ENCODE results near the gene SRMS.

The SRMS gene

DNA sequence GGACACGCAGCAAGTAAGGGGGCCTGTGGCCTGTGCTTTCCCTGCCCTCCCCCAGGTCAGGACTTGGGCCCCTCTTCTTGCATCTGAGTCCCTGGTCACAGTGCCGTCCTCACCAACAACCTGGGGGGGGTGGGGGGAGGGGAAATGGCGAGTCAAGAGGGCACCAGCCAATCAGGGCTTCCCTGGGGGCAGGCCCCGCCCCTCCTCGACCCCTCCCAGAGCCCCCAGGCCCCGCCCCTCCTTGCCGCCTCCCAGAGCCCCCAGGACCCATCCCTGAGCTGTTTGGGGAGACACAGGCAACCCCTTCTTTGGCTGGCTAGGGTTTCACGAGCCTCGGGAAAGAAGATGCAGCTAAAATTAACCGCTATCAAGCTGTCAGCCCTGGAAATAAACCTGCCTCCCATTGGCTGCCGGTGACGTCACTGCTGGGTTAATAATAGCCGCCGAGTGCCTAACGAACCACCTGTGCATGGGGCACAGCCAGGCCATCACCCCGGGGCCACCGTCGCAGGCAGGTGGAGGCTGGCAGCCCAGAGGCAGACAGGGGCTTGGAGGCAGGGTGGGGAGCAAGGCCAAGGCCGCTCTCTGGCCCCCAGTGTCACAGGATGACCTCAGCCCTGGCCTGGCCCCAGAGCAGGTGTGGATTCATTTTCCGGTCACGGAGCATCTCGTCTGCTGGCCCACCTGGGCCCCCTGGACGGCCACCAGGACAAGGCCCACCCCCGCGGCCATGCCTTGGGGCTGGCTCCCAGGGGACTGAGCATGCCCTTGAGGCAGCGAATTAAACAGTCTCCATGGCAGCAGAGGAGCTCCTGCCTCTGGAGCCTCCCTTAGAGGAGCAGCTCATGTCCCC, 45.5 kb downstream of the SRMS start:
- DNase-seq (ENCODE audit: low spot score), result peak; percentile 89

DNA sequence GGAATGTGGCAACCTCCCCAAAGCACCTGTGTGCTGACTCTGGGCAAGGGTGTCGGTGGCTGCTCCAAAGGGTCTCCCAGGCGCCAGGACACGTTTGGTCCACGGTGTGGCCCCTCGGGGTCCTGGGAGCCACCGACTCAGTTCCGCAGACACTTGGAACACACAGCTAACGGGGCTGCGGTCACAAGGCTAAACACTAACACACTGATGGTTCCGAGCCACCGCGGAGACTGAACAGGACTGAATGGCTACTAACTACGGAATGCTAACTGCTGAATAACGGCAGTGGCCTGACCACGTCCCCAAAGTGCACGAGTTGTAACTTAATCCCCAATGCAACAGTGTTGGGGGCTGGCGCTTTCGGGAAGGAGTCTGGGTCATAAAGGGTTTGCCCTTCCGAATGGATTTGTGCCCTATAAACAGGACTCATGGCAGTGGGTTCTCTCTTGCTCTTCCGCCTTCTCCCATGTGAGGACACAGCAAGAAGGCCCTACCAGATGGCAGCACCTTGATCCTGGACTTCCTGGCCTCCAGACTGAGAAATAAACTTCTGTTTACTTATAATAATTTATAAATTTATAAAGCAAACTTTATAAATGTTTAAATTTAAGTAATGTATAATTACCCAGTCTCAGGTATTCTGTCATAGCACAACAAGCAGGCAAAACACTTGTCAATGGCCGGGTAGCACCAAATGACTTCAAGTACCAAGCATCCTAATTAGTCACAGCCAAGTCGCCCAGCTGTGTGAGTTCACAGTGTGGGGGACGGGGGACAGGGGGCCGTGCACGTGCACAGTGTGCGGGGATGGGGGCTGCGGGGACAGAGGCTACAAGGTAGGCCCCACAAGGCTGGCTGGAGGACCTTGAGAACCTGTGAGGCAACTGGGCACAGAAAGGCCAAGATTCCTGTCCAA, 46.4 kb downstream of the SRMS start:
- no peak for DNase-seq (ENCODE audit: low spot score)

DNA sequence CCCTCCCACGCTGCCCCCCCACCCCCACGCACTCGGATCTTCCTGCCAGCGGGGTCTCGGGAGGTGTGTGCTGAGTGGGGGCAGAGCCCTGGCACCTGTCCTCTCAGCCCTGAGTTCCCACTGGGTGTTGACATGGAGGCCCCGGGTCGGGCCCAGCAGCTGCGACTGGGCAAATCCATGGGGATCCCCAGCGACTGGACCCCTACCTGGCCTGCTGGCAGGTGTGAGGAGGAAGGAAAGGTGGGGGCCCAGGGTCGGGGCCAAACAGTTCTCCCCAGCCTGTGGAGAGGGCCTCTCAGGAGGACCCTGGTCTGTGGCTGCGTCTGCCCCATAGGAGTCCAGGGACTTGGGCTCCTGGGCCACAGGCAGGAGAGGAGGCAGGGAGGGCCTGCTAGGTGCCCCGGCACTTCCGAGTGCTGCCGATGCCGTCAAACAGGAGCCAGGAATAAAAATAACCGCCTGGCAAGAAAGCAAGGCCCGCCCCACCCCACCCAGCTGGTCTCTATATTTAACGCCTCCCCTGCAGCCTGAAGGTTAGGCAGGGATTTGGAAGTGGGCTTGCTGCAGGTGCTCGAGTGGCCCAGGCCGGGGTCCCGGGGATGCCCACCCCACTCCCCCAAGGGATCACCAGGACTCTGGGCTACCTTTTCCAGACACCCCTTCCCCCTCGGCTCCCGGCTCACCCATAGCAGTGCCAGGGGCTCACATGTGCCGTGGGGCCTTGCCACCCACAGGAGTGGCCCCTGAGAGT, 47.2 kb downstream of the SRMS start:
- DNase-seq (ENCODE audit: low spot score), result peak; percentile 8

GRCh38 chr20:63499338-63499969, 48.1 kb downstream of the SRMS start:
- DNase-seq (ENCODE audit: low spot score), result peak; percentile 75

DNA sequence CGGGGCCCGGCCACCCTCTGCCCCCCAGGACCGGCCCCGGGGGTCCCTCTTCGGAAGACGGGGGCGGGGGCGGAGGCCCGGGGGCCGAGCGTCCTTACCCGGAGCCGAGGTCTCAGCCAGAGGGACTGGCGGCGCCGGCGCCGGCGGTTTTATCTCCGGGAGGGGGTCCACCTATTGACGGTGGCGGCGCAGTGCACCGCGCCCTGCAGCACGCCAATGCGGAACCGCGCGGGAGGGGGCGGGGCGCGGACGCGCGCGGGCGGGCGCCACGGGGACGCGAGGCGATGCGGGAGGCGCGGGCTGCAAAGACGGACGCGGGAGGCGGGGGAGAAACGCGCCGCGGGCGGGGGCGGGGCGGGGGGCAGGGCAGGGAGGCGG, 48.6 kb downstream of the SRMS start, which contains the start of gene EEF1A2:
TSS of gene EEF1A2 (minus strand) at position 124 of the 378 bp plus-strand sequence. CDS start 1,320 bp downstream, outside the sequence.
- DNase-seq (ENCODE audit: low spot score), result peak; percentile 64

GRCh38 chr20:63497946-63498935, 49.3 kb downstream of the SRMS start:
- DNase-seq (ENCODE audit: low spot score), result peak; percentile 69

DNA sequence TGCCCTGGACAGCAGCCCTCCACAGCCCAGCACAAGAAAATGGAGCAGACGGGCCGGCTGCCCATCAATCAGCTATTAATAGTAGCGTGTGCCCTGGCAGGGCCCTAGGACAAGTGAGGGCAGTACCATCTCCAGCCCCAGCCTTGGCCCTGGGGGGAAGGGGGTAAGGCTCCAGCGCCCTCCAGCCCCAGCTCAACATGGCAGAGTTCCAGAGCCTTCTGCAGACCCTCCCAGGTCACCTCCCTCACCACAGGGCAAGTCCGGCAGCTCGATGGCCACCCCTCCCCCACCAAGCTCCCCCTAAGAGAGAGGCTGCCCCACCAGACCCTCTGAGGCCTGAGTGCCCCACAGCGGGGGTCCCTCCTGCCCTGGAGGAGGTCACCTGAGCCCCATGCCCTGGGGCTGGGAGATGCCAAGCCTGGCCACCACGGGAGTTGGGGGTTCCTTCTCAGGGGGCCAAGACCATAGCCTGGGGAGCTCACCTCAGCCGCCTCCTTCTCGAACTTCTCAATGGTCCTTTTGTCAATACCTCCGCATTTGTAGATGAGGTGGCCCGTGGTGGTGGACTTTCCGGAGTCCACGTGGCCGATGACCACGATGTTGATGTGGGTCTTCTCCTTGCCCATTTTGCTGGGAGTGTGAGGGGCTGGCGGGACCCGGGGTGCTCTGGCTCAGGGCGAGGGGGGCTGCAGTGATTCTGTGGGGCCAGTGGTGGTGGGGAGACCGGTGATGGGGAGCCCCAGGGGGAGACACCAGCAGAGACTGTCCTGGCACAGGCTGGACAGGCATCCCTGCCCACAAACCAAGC, 50.2 kb downstream of the SRMS start:
- DNase-seq (ENCODE audit: low spot score), result peak; percentile 8

DNA sequence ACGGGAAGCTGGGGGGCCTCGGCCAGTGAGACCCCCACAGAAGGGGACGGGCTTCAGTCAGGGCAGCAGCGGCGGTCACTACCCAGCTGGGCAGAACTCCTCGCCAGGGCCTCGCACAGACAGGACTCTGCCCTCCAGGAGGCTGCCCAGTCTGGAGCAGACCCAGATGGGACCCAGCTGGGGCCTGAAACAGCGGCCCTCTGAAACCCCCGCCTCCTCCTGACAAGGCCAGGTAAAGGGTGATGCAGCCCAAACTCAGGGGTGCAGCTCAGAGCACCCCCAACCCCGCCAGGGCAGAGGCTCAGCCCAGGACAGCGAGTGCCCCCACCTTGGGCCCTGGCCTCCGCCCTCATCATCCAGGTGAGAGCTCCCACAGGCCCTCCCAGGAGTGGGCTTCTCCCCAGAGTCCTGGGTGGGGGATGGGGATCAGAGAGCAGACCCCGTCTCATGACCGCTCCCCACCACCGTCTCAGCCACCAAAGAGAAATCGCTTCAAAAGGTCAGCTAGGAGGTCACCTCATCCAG, 50.9 kb downstream of the SRMS start:
- DNase-seq (ENCODE audit: low spot score), result no peak

DNA sequence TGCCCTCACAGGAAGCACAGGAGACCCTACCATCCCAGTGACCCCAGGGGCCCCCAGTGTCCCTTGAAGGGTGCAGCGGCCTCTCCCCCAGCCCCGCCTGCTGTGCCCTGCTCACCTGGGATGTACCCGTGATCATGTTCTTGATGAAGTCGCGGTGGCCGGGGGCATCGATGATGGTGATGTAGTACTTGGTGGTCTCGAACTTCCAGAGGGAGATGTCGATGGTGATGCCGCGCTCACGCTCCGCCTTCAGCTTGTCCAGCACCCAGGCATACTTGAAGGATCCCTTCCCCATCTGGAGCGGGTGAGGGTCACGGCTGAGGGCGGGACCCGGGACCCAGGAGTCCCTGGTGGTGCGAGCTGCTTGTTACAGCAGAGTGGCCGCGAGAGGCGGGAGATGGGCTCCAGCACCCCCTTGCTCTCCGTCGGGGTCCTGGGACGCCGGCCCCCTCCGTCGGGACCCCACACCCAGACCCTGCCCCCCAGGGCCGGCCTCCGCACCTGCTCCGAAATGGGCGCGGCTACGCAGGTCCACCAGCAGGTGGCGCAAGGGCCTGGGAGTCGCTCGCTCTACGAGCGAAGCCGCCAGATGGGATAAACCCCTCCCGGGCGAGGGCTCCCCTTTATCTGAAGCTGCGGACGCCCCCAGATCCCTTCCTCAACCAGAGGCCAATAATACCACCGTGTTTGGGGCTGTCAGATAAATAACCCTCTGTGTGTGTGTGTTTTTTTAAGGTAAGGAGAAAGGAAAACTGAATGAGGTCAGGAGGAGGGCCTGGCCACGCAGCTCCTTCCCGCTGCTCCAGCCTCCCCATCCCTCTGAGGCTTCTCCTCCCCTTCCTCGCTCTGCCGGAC, 51.6 kb downstream of the SRMS start:
- DNase-seq (ENCODE audit: low spot score), result peak; percentile 93

DNA sequence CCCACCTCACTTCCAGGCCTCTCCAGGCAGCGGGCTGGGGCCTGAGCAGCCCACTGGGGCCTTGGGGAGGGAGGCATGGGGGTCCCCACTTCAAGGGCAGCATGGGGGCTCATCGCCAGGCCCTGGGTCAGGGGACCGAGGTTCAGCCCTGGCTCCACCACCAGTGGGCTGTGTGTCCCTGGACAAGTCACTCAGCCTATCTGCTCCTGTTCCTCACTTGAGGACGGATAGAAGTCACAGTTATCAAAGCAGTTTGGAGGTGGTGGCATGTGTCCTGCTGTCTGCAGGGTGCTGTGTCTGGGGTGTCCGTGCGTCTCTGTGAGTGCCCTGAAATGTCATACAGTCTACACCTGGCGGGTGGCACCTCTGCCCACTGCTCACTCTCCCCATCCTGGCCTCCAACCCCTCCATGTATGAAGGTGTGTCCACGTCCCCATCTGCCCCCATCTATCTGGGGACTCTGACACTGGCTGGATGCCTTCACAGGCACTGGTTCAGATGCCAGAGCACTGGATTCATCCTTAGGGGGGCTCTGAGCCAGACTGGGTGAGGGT, 52.3 kb downstream of the SRMS start:
- no peak for DNase-seq (ENCODE audit: low spot score)

DNA sequence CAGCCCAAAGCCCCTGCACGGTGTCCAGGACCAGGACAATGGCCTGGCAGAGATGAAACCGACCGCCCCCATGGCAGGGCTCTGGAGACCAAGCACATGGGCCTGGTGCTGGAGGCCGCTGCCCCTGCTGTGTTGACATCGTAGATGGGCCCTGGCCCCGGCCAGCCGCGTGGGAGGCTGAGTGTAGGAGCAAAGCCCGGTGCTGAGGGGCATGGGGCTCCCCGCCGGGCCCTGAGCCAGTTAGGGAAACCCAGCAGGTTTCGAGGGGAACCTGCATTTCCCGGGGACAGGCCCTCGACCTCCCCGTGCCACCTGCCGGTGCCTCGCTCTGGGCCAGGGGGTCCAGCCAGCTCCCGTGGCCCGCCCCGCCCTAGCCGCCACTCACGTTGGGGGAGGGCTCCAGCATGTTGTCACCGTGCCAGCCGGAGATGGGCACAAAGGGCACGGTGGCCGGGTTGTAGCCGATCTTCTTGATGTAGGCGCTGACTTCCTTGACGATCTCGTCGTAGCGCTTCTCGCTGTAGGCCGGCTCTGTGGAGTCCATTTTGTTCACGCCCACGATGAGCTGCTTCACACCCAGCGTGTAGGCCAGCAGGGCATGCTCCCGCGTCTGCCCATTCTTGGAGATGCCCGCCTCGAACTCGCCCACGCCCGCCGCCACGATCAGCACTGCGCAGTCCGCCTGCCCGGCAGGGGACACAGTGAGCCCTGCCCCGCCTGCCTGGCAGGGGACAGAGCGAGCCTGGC, 53.0 kb downstream of the SRMS start:
- peak; percentile 4 for DNase-seq (ENCODE audit: low spot score)

DNA sequence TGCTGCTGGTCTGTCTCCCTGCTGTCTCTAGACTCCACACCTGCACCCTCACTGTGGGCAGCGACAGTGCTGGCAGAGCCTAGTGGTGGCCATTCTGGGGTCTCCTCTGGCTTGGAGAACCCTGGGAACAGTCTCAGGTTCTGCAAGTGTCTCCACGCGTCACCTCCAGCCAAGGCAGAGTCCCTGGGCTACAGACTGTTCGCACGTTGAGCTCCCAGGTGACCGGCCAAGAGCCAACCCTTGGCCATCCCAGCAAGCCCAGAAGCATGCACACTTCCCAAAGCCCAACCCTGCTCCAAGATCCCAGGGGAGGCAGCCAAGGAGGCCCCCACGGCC, 53.5 kb downstream of the SRMS start:
- DNase-seq (ENCODE audit: low spot score), result no peak

GRCh38 chr20:63493563-63494020, 54.0 kb downstream of the SRMS start:
- DNase-seq (ENCODE audit: low spot score), result no peak

DNA sequence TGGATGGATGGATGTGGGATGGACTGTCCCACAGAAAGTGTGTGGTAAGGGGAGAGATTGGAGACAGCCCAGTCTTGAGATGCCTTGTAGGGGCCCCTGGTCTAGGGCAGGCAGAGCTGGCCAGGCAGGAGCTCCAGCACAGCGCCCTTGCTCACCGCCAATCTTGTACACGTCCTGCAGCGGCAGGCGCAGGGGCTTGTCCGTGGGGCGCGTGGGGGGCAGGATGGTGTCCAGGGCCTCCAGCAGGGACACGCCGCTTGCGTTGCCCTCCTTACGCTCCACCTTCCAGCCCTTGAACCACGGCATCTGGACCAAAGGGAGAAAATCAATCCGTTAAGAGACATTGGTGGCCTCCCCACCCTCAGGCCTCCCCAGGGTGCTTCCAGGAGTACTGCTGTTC, 54.6 kb downstream of the SRMS start:
- no peak for DNase-seq (ENCODE audit: low spot score)

DNA sequence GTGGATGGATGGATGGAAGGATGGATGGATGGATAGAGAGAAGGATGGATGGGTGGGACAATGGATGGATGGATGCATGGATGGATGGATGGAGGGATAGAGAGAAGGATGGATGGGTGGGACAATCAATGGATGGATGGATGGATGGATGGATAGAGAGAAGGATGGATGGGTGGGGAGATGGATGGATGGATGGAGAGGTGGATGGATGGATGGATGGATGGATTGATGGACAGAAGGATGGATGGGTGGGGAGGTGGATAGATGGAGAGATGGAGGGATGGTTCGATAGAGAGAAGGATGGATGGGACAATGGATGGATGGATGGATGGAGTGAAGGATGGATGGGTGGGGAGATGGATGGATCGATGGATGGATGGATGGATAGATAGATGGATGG, 55.0 kb downstream of the SRMS start:
- no peak for DNase-seq (ENCODE audit: low spot score)

- no peak for DNase-seq (ENCODE audit: low spot score)
These were observed 55.8 kb downstream of the SRMS start for GRCh38 chr20:63491635-63492230.

GRCh38 chr20:63491078-63491477, 56.5 kb downstream of the SRMS start:
- DNase-seq (ENCODE audit: low spot score), result no peak
